SK-MEL-5 (cell line): ENCODE measurements around the gene ADAM12. TPM values are rescaled to one million over a fixed set of nuclear protein-coding genes. Genes with fewer than 3 reads are reported as not detected.

ENCODE experiments used
- DNase-seq: peaks from one replicate; pipeline ENCODE4 v3.0.0-alpha.2; 2016; ENCODE audit warnings: low read depth, low spot score
- in situ Hi-C: cut with HindIII; loops from 2 replicates; pipeline ENCODE4 v1.10.0; 2016; ENCODE audit warnings: low sequenced_read_pairs, high pct_unique_total_duplicates, low pct_unique_long_range_greater_than_20kb
- total RNA-seq: library from RNA; depleted of rRNA; stranded (reverse); fragments of >200 nt; shearing (Covaris generic); gene quantifications from 2 replicates; pipeline ENCODE4 v1.2.3, GENCODE V29; 2014

ADAM12 gene
- total RNA-seq, 1 experiment from 2014 or later, result 0.87 TPM

- DNase-seq, result peak; percentile 98
- in situ Hi-C loops, result no loop called here
Measured at GRCh38 chr10:126215746-126216631, 172.3 kb downstream of the ADAM12 start.

- in situ Hi-C loops, result no loop called here
Measured at GRCh38 chr10:126214679-126215078, 173.6 kb downstream of the ADAM12 start.

GRCh38 chr10:126214021-126214420, 174.3 kb downstream of the ADAM12 start:
- in situ Hi-C loops, result no loop called here
- no peak for DNase-seq

More at GRCh38 chr10:126214679-126215078, 173.6 kb downstream of the ADAM12 start:
- no peak for DNase-seq

DNA sequence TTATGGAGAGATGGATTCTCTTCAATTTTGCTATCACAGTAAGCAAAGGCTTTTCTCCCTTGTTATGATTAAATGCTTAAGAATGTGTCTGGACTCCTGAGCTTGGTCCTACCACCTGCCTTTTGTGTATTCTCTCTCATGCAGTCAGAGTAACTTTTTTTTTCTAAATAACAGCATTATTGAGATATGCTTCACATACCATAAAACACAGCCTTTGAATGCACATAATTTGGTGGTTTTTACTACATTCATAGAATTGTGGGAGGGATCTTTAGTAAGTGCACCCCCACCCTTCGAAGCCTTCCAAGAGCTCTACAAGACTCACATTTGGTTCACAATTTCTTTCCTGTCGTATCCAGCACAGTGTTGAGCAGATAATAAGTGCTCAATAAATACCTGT, 175.5 kb downstream of the ADAM12 start:
- no peak for DNase-seq
- in situ Hi-C loops, result no loop called here

DNA sequence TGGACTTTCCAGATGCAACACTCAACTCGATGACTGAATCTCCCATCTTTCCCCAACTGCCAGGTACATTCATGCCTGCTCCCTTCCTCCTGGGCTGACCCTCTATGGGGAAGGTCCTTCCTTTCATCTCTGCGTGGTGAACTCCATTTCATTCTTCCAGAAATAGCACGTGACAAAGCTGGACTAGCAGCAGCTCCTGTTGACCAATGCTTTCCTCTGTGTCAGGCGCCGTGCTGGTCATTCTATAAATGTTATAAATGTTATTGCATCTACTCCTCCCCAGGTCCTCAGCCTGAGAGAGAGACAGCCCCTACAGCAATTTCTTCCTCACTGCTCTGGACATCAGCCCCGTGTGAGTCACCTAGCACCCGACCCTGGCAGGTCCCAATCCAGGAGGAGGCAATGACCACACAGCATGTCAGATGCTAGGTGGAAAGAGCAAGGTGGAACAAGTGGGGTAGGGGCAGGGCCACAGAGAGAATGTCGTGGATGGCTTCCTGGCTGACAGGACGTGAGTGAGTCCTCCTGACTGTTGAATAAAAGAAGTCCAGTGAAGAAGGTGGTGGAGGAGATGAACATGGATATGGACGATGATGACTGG, 178.1 kb downstream of the ADAM12 start:
- in situ Hi-C loops, result no loop called here
- no peak for DNase-seq

GRCh38 chr10:126209451-126209850, 178.8 kb downstream of the ADAM12 start:
- peak; percentile 32 for DNase-seq
- in situ Hi-C loops, result no loop called here

DNA sequence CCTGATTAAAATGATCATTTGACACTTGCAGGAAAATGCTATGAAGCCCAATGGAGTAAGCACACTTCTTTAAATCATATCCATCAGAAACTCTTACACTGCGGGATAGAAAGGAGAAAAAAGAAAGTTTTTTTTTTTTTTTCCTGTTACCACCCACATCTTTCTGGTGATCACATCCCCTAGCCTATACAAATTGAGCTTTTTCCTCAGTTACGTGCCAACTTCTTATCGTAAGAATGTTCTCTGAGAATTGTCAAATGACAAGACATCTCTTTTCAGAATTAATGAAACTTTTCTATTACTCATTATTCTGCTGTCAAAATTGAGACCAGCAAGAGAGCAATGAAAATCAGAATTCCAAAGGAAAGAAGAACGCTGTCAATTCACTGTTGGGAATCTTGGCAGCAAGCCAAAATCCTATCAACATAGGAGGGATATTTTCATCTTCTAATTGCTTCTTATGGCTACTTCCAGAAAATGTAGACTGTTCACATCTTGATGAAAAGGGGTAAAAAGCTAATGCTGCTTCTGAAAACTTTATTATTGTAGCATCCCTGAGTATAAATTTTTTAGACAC, 179.5 kb downstream of the ADAM12 start:
- DNase-seq, result no peak
- in situ Hi-C loops, result no loop called here

- DNase-seq, result no peak
- in situ Hi-C loops, result no loop called here
Measured at GRCh38 chr10:126207851-126208250, 180.4 kb downstream of the ADAM12 start.

- in situ Hi-C loops, result no loop called here
Measured at GRCh38 chr10:126207313-126207771, 180.9 kb downstream of the ADAM12 start.

DNA sequence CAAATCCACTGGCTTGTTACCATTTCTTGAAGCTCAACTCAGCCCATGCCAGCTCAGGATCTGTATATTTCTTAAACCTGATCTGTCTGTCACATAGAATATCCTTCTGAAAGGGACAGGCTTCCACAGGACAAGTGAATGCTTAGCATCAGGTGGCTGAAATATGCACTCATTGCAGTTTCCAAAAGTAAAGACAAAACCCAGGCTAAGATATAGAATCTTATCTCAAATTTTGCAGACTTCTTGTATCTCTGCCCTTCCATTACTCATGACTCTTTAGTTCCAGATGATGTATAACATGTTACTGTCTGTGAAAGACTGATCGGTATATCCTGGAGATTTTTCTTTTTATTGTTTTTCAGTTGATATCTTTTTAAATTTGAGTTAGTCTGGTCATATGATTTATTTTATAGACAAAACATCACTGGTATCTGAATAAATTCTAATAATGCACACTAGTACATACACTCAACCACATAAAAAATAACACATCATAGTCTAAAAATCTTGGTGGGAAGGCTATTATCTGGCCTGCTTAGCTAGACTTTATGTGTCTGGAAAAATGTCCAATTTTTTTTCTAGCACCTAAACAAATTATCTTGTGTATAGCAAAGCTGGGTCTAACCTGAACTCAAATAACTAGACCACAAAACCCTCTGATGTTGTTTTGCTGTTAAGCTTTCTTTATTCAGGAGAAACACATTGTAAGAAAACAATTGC, 182.6 kb downstream of the ADAM12 start:
- in situ Hi-C loops, result no loop called here
- DNase-seq, result no peak

More at GRCh38 chr10:126207313-126207771, 180.9 kb downstream of the ADAM12 start:
- DNase-seq, result no peak

- in situ Hi-C loops, result no loop called here
- no peak for DNase-seq
Measured at GRCh38 chr10:126204320-126204719, 184.0 kb downstream of the ADAM12 start.

DNA sequence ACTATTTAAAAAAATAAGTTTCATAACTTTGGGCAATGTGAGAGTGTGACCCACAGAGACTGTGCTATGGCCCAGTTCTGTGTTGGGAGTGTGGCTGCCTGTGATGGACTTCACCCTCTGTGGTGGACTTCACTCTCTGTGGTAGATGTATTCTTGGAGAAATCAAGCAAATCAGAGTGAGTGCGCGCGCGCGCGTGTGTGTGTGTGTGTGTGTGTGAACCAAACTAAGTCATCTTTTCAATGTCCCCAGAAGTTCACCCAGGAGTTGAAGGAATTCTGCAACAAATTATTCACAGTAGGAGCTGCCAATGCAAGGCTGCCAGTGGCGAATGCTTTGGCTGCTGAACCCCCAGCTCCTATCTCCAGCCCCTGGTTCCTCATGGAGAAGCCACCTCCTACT, 184.5 kb downstream of the ADAM12 start:
- in situ Hi-C loops, result no loop called here

GRCh38 chr10:126201603-126202002, 186.7 kb downstream of the ADAM12 start:
- DNase-seq, result no peak
- in situ Hi-C loops, result no loop called here

More for the DNA sequence above, 184.5 kb downstream of the ADAM12 start:
- DNase-seq, result no peak

DNA sequence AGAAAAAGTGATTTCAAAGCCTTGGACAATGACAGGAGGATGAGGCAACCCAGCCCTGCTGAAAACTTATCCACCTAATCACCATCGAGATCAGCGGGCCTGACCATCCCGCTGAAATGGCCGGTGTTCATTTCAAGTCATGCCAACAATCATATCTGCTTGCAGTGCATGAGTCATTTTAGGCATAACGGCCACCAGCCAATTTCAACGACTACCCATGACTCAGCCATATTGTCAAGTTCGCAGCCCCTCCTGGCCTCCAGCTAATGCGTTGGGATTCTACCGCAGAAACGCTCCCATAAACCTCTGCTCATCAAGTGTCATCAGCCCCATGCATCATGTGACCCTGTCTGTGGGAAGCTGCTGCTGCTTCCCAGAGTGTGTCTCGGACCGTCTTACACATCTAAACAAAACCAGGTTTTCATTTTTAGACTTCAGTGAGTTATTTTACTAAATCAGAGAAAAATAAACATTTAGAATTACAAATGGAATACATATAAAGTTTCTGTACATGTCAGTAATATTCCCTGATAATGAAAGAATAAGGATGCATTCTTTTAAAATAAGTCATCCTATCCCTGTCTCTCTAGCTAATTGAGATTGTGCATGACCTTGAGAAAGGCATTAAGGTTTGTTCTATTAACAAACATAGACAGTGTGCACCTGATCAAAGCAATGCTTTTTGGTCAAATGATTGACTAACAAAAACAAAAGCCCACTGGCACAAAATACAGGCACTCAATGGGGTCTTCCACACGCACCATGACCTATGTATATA, 188.9 kb downstream of the ADAM12 start:
- DNase-seq, result no peak
- in situ Hi-C loops, result no loop called here

DNA sequence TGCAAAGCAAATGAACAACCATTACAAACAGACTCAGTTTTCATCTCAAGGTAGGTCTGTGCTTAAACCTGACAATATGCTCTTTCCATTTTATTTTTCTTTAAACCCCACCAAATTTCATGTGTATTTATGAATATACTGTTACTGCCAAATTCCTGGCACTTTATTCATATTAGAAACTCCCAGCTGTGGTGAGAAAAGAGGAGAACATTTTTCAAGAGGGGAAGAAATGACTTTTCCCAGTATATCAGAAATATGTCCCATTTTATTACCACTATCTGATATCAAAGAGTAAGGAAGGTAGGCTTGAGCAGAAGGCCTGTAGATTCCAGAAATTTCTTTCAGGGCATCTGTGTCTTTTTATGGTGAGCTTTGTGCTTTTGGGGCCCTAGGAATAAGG, 189.6 kb downstream of the ADAM12 start:
- DNase-seq, result no peak
- in situ Hi-C loops, result no loop called here

DNA sequence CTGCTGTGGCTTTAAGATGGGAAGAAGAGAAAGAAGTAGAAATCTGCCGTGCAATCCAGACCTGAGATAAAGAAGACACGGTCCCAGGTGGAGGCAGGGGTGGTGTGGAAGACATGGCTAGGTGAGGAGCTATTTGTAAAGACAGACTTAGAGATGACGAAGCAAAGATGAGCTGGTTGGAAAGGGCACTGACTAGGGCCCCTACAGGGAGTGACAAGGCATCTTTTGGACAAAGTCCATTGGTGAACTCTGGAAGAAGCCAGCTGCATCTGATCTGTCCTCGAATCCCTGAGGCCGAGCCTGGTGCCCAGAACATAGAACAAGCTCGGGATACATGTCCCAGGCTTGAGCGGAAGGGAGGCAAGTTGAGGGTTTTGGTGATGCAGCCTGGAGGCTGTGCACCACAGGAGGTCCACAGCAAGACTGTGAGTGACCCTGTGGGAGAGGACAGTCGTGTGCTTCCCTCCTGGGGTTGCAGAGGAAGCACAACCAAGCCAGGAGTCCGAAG, 191.2 kb downstream of the ADAM12 start:
- no peak for DNase-seq
- in situ Hi-C loops, result no loop called here

DNA sequence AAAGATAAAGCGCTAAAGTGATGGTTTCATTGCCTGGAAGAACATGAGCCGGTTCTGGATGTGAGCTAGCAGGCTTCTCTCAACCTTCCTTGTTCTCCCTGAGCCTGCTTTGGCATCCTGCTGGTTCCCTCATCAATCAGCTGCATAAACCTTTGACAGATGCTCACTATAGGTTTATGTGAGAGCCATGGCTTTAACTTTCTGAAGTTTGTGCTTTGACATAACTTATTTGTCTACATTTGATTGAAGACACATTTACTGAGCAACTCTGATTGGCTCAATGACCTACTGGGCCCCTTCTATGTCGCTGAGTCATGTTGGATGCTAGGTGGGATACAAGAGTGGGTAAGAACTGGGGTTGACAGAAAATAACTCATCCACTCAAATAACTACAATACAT, 192.0 kb downstream of the ADAM12 start:
- DNase-seq, result no peak
- in situ Hi-C loops, result no loop called here
